GM12878 (cell line): ENCODE data around the gene SYNGR3. TPM values are rescaled to one million over a fixed set of nuclear protein-coding genes. Genes with fewer than 3 reads are reported as not detected.

Source experiments
- ATAC-seq: fragments of 200-7000 bp; cut with Tn5 transposase; 3 replicates; pipeline ENCODE4 v1.9.1; 2020; ENCODE audit warnings: mild to moderate bottlenecking, moderate library complexity
- BruUV-seq: library from RNA; stranded (reverse); fragments of 400-500 nt; replicated peaks from 2 replicates; lab custom pipeline; 2021; lab: Mats Ljungman, UMichigan
- CTCF ChIA-PET: fragments of 300-600 bp; sonication (Branson Sonifier 250); formaldehyde crosslinking; extraction: SDS; loops from one replicate; lab custom pipeline; 2021; ENCODE audit warnings: inconsistent platforms; lab: Yijun Ruan, JAX
- POLR2A ChIA-PET: fragments of 350-600 bp; formaldehyde crosslinking; extraction: SDS; loops from one replicate; lab custom pipeline; 2021; ENCODE audit warnings: inconsistent platforms; lab: Charles Lee
- RAD21 ChIA-PET: fragments of 300-600 bp; sonication (Branson Sonifier 250); formaldehyde crosslinking; loops from one replicate; lab custom pipeline; 2023; ENCODE audit warnings: antibody characterized with exemption; ENCODE audit not compliant: unreplicated experiment; lab: Charles Lee
- SMC1A ChIA-PET: fragments of 300-600 bp; sonication (Branson Sonifier 250); formaldehyde crosslinking; loops from one replicate; lab custom pipeline; 2023; ENCODE audit not compliant: unreplicated experiment, uncharacterized antibody; lab: Charles Lee
- DNase-seq: peaks from one replicate; pipeline ENCODE4 v3.0.0-alpha.2; 2011; ENCODE audit warnings: low read depth, low spot score
- FAIRE-seq: peaks from 3 replicates; lab custom pipeline; 2011; peaks lifted over from hg19 to GRCh38; lab: Jason Lieb, UNC
- H2AFZ ChIP-seq: 2 replicates; pipeline ENCODE4 v1.6.0; 2011; ENCODE audit warnings: low read depth, low read length, control low read depth; ENCODE audit not compliant: control insufficient read depth
- H3K27ac ChIP-seq: 2 replicates; pipeline ENCODE4 v1.5.1; 2011; ENCODE audit warnings: control low read depth; ENCODE audit not compliant: control insufficient read depth, insufficient read depth
- H3K27me3 ChIP-seq, 2 experiments: replicated peaks in 1 of 2; 2 replicates each; pipeline versions ENCODE4 v1.6.0 to v1.6.1; 2011; ENCODE audit warnings: low read length in 1 of 2; ENCODE audit not compliant: control insufficient read depth in 2 of 2, insufficient read depth in 2 of 2
- H3K36me3 ChIP-seq, 2 experiments: 2 replicates each; pipeline ENCODE4 v1.5.1; 2011; ENCODE audit warnings: low read length in 1 of 2; ENCODE audit not compliant: control insufficient read depth in 2 of 2, insufficient read depth in 2 of 2
- H3K4me1 ChIP-seq: 2 replicates; pipeline ENCODE4 v1.6.1; 2011; ENCODE audit warnings: mild to moderate bottlenecking, low read length, moderate library complexity, mixed read lengths; ENCODE audit not compliant: control insufficient read depth, insufficient read depth
- H3K4me2 ChIP-seq: 2 replicates; pipeline ENCODE4 v1.6.0; 2011; ENCODE audit warnings: control low read depth; ENCODE audit not compliant: control insufficient read depth, insufficient read depth
- H3K4me3 ChIP-seq: fragments of 200-600 bp; sonication (generic); 2 replicates; pipeline ENCODE4 v1.5.1; 2016
- H3K79me2 ChIP-seq: 2 replicates; pipeline ENCODE4 v1.6.0; 2011; ENCODE audit warnings: low read length; ENCODE audit not compliant: control insufficient read depth, insufficient read depth
- H3K9ac ChIP-seq: 2 replicates; pipeline ENCODE4 v1.8.0; 2011; ENCODE audit warnings: low read length, control low read depth, mixed read lengths; ENCODE audit not compliant: control insufficient read depth, insufficient read depth
- H3K9me3 ChIP-seq: replicated peaks from 3 replicates; pipeline ENCODE4 v1.5.1; 2011; ENCODE audit warnings: mild to moderate bottlenecking, low read length; ENCODE audit not compliant: control insufficient read depth, insufficient read depth
- H4K20me1 ChIP-seq: 2 replicates; pipeline ENCODE4 v1.6.0; 2011; ENCODE audit not compliant: control insufficient read depth, insufficient read depth
- ATF2 ChIP-seq: IDR thresholded peaks from 2 replicates; pipeline ENCODE4 v1.6.1; 2012; ENCODE audit warnings: low read length, inconsistent platforms
- BHLHE40 ChIP-seq, 2 experiments: fragments of 450-650 bp in 1 of 2; IDR thresholded peaks; 2 replicates each; pipeline ENCODE4 v1.6.1; 2011 to 2017; ENCODE audit warnings: low read depth in 2 of 2, borderline replicate concordance in 1 of 2, improper control_type of control experiment in 1 of 2, low read length in 1 of 2, mild to moderate bottlenecking in 1 of 2
- GATAD2B ChIP-seq: fragments of 450-650 bp; conservative IDR thresholded peaks from 2 replicates; pipeline ENCODE4 v1.6.1; 2017; ENCODE audit warnings: low read depth, mild to moderate bottlenecking, moderate library complexity
- IRF5 ChIP-seq: fragments of 450-650 bp; IDR thresholded peaks from 2 replicates; pipeline ENCODE4 v1.6.1; 2017; ENCODE audit warnings: borderline replicate concordance
- MLLT1 ChIP-seq: fragments of 450-650 bp; IDR thresholded peaks from 2 replicates; pipeline ENCODE4 v1.6.1; 2016; ENCODE audit warnings: mild to moderate bottlenecking
- NR2F1 ChIP-seq: fragments of 450-650 bp; conservative IDR thresholded peaks from 2 replicates; pipeline ENCODE4 v1.6.1; 2017; ENCODE audit warnings: mild to moderate bottlenecking
- PAX5 ChIP-seq: IDR thresholded peaks from 2 replicates; pipeline ENCODE4 v1.6.1; 2011; ENCODE audit warnings: low read depth, low read length, borderline replicate concordance
- POU2F2 ChIP-seq: IDR thresholded peaks from 3 replicates; pipeline ENCODE4 v1.6.1; 2011; ENCODE audit warnings: low read depth, mild to moderate bottlenecking, low read length, borderline replicate concordance
- SMC3 ChIP-seq: IDR thresholded peaks from 2 replicates; pipeline ENCODE4 v1.6.1; 2011; ENCODE audit warnings: low read length, improper control_type of control experiment, borderline replicate concordance
- WGBS: methylation state at CpG from one replicate; pipeline ENCODE4 v1.1.6; 2016; ENCODE audit warnings: low lambda C conversion rate; ENCODE audit not compliant: insufficient replicate concordance, insufficient coverage; ENCODE audit errors: missing lambda C conversion rate; 5-methylcytosine and 5-hydroxymethylcytosine counted together
- in situ Hi-C: fragments of 300-500 bp; cut with MboI; formaldehyde crosslinking; loops from 9 replicates; pipeline ENCODE4 v1.14.3; 2018; ENCODE audit warnings: mixed read lengths
- intact Hi-C: fragments of 100-400 bp; cut with micrococcal nuclease; formaldehyde crosslinking; loops from one replicate; pipeline ENCODE4 v1.14.2; 2022; ENCODE audit not compliant: unreplicated experiment
- polyA plus RNA-seq, 11 experiments: library from polyadenylated mRNA; depleted of rRNA in 4 of 11; unstranded in 6 of 11; stranded (reverse) in 5 of 11; fragments of >200 nt; fragmentation: Nextera tagmentation in 4 of 11; fragmentation: Illumina TruSeq in 1 of 11; extraction: Ambion mirVana in 4 of 11; extraction: Trizol in 1 of 11; gene quantifications; 1 replicate in 1 of 11; 2 replicates in 10 of 11; pipeline versions ENCODE4 v1.2.1 to v1.2.3, GENCODE V29; 2011 to 2016; ENCODE audit warnings: inconsistent platforms in 2 of 11, missing spikeins in 2 of 11, low read depth in 1 of 11
- total RNA-seq, 4 experiments: library from RNA; depleted of rRNA in 3 of 4; stranded (reverse); fragments of >200 nt in 3 of 4; fragmentation: Illumina TruSeq in 1 of 4; extraction: Trizol in 1 of 4; gene quantifications; 2 replicates each; pipeline versions ENCODE4 v1.2.1 to v1.2.3, GENCODE V29; 2013 to 2021

Gene SYNGR3
- total and polyA plus RNA-seq, 10 of the 15 experiments (the other 5 are each of a cell fraction or from before 2014, with no cell fraction given) = 1.2 to 18.1 (median 6.6) TPM

- ATAC-seq = no peak
- in situ Hi-C loops = no loop called here
Measured at GRCh38 chr16:1940273-1941161, 49.3 kb upstream of the SYNGR3 start.

More at GRCh38 chr16:1940273-1941161, 49.3 kb upstream of the SYNGR3 start:
- no peaks in the 10 kb centered on the region for H4K20me1 ChIP-seq
- WGBS = 93% methylated on average over 23 of the region's 23 CpGs
- ChIA-PET POLR2A (interaction anchor here (0.6 to 2.3 kb wide), 8 partner anchors 18 to 805 kb away, joined by 3 to 6 read pairs (median 4); partner anchors contain the start of gene RPS2), SMC1A (no interaction called here), RAD21 (interaction anchor here (1.8 kb wide), 1 partner anchor 12 kb away, joined by 6 read pairs; no protein-coding TSS in a partner anchor), CTCF (interaction anchor here (0.9 to 2.0 kb wide), 7 partner anchors 11 to 317 kb away, joined by 3 to 9 read pairs (median 5); no protein-coding TSS in a partner anchor)
- no peak overlapping the region for H2AFZ ChIP-seq
- H3K79me2 ChIP-seq = peaks cover 18% of the 10 kb centered on the region
- H3K9me3 ChIP-seq = no peaks in the 10 kb centered on the region
- intact Hi-C loops = no loop called here
- H3K4me2 ChIP-seq = peak overlapping the region; percentile 42
- H3K4me3 ChIP-seq = no peak overlapping the region
- peaks cover 10% of the 10 kb centered on the region; the same call in 1 of the 2 replicates for H3K4me1 ChIP-seq
- TF ChIP-seq NR2F1 (0 out of 2 replicates have a peak, but pooled peaks have one; percentile 27), POU2F2 (peak; percentile 60; the same call in 1 of the 3 replicates), SMC3 (no peak), GATAD2B (0 out of 2 replicates have a peak, but pooled peaks have one; percentile 14), IRF5 (no peak), BHLHE40 (IDR thresholded peaks at IDR 0.05; ENCODE audit: borderline replicate concordance in 1 of 2, low read depth in 2 of 2, low read length in 1 of 2) (no peak), MLLT1 (0 out of 2 replicates have a peak, but pooled peaks have one; percentile 19), ATF2 (no peak), PAX5 (0 out of 2 replicates have a peak, but pooled peaks have one; percentile 15)
- FAIRE-seq = no peak
- no TSS peak for BruUV-seq
- DNase-seq = no peak
- no peaks in the 10 kb centered on the region for H3K27me3 ChIP-seq
- no peak overlapping the region for H3K27ac ChIP-seq
- no peak overlapping the region for H3K9ac ChIP-seq
- peaks cover 0 to 5% of the 10 kb centered on the region in 2 experiments; a peak in 3 of 4 replicates for H3K36me3 ChIP-seq
